ENCODE results near the gene TMEM42. TPM values are rescaled to one million over a fixed set of nuclear protein-coding genes. Genes with fewer than 3 reads are reported as not detected.

The TMEM42 gene
- total and polyA plus RNA-seq, 7 donors: 7.5 to 15.6 (median 12.5) TPM

DNA sequence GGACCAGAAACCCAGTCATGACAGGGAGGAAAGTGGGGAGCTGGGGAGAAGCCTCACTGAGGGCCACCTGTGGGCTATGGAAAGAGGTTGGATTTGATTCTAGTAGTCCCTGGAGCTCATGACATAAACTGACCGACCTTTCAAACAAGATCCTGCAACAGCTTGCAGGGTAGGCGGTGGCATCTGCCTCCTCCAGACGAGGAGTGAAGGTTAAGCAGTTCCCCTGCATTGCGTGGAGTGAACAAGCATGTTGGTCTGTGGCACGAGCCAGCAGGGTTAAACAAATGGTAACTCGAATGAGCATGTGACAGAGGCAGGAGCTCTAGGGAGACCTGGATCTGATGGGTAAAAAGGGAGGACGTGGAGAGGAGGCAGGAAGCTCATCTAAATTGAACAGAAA, 25.4 kb downstream of the TMEM42 start:
- no peaks in the 10 kb centered on the region for H3K9me3 ChIP-seq
- TF ChIP-seq, protein P1, sequence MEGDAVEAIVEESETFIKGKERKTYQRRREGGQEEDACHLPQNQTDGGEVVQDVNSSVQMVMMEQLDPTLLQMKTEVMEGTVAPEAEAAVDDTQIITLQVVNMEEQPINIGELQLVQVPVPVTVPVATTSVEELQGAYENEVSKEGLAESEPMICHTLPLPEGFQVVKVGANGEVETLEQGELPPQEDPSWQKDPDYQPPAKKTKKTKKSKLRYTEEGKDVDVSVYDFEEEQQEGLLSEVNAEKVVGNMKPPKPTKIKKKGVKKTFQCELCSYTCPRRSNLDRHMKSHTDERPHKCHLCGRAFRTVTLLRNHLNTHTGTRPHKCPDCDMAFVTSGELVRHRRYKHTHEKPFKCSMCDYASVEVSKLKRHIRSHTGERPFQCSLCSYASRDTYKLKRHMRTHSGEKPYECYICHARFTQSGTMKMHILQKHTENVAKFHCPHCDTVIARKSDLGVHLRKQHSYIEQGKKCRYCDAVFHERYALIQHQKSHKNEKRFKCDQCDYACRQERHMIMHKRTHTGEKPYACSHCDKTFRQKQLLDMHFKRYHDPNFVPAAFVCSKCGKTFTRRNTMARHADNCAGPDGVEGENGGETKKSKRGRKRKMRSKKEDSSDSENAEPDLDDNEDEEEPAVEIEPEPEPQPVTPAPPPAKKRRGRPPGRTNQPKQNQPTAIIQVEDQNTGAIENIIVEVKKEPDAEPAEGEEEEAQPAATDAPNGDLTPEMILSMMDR (IDR thresholded peaks at IDR 0.05): no peak
- 64 to 66% (median 65%) methylated on average over 7 of the region's 7 CpGs for WGBS, 3 donors
- peaks cover 0 to 6% (median 0%) of the 10 kb centered on the region in 3 donors for H3K27me3 ChIP-seq (ENCODE audit: insufficient read depth in 3 of 3, low read length in 2 of 3)
- DNase-seq: no peak
- intact Hi-C loops (cut with DNase I): no loop called here
- H3K27ac ChIP-seq: no peak overlapping the region
- H3K36me3 ChIP-seq (ENCODE audit: insufficient read depth in 1 of 2, low read depth in 1 of 2): no peaks in the 10 kb centered on the region
- H3K4me1 ChIP-seq: no peaks in the 10 kb centered on the region
- ATAC-seq: no peak
- H3K4me3 ChIP-seq: no peak overlapping the region

DNA sequence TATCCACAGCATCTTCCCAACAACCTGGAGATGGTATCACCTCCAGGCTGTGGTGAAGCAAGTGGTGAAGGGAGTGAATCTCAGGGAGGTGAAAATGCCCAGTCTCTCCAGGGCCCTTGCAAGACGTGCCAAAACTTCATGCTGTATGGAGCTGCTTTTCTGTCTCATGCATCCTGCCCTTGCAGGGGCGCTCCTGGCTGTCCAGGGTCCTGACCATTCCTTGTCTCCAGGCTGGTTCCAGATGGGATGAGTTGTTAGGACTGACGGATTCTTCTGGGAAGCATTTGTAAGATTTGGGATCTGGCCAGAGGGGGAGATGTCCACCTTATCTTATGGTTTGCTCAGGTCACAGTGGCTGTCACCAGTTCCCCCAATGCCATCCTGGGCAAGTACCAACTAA, 28.5 kb downstream of the TMEM42 start:
- Histone ChIP-seq H3K4me1 (no peaks in the 10 kb centered on the region), H3K36me3 (ENCODE audit: insufficient read depth in 1 of 2, low read depth in 1 of 2) (no peaks in the 10 kb centered on the region), H3K9me3 (no peaks in the 10 kb centered on the region), H3K27ac (no peak overlapping the region), H3K27me3 (ENCODE audit: insufficient read depth in 3 of 3, low read length in 2 of 3) (peaks cover 0 to 6% (median 0%) of the 10 kb centered on the region in 3 donors), H3K4me3 (no peak overlapping the region)
- DNase-seq: no peak
- ATAC-seq: no peak
- TF ChIP-seq, protein P1 (IDR thresholded peaks at IDR 0.05): no peak
- 43 to 48% (median 46%) methylated on average over 3 of the region's 3 CpGs for WGBS, 3 donors
- intact Hi-C loops (cut with DNase I): no loop called here

DNA sequence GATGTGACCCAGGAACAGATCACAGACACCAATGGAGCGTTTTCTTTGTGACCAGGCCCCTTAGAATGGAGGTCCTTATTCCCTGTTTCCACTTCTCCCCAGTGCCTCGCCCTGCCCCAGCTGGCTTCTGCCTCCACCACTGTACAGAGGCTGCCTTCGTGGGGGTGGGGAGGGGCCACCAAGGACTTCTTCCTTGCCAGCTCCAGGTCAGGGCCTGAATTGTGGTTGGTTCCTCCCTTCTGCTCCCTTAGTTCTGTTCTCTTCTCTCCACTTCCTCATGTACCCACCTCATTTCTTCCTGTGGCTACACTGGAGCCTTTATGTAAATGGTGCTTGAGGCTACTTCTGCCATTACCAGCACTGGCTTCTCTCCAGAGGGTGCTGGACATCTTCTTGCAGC, 29.1 kb downstream of the TMEM42 start:
- Histone ChIP-seq H3K27ac (no peak overlapping the region), H3K36me3 (ENCODE audit: insufficient read depth in 1 of 2, low read depth in 1 of 2) (no peaks in the 10 kb centered on the region), H3K4me1 (no peaks in the 10 kb centered on the region), H3K27me3 (ENCODE audit: insufficient read depth in 3 of 3, low read length in 2 of 3) (peaks cover 0 to under 1% (median 0%) of the 10 kb centered on the region in 3 donors), H3K4me3 (no peak overlapping the region), H3K9me3 (no peaks in the 10 kb centered on the region)
- DNase-seq (no peak), ATAC-seq (no peak)
- intact Hi-C loops (cut with DNase I): no loop called here
- TF ChIP-seq, protein P1 (IDR thresholded peaks at IDR 0.05): no peak
- WGBS, 3 donors: 63 to 74% (median 64%) methylated on average over 3 of the region's 3 CpGs

DNA sequence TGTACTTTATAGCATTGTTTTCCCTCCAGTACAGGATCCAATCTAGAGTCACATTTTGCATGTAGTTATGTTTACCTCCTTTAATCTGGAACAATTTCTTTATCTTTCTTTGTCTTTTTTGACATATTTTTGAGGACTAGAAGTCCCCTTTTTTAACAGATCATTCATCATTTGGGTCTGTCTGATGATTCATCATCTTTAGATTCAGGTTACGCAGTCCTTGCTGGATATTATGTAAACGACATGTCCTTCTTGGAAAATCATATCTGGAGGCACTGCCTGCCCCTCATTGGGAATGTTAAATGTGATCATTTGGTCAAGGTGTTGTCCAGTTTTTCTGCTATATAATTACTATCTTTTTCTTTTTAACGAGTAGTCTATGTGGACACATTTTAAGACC, 31.0 kb downstream of the TMEM42 start:
- ATAC-seq (no peak), DNase-seq (no peak)
- Histone ChIP-seq H3K4me1 (no peaks in the 10 kb centered on the region), H3K4me3 (no peak overlapping the region), H3K27ac (no peak overlapping the region), H3K27me3 (ENCODE audit: insufficient read depth in 3 of 3, low read length in 2 of 3) (no peaks in the 10 kb centered on the region), H3K9me3 (no peaks in the 10 kb centered on the region), H3K36me3 (ENCODE audit: insufficient read depth in 1 of 2, low read depth in 1 of 2) (no peaks in the 10 kb centered on the region)
- intact Hi-C loops (cut with DNase I): no loop called here
- TF ChIP-seq, protein P1 (IDR thresholded peaks at IDR 0.05): no peak
- WGBS, 3 donors: 73 to 83% (median 74%) methylated on average over 3 of the region's 3 CpGs

DNA sequence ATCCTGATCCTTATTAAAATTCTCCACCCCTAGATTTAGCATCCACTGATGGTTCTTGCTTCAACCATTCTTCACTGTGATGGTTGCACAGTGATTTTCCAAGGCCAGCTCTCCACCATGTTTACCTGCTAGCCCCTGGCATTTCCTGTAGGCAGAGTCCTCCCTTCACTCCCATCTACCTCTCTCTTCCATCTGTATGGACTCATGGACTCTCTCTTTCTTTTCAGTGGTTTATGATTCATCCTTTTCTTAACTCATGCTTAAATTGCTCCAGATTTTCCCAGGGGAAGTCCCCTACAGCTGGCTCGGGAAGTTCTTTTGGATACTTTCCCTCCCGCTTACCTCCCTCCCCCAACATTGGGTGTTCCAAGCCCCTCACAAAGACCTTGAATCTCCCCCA, 31.4 kb downstream of the TMEM42 start:
- Histone ChIP-seq H3K27ac (no peak overlapping the region), H3K9me3 (no peaks in the 10 kb centered on the region), H3K27me3 (ENCODE audit: insufficient read depth in 3 of 3, low read length in 2 of 3) (no peaks in the 10 kb centered on the region), H3K4me3 (no peak overlapping the region), H3K36me3 (ENCODE audit: insufficient read depth in 1 of 2, low read depth in 1 of 2) (no peaks in the 10 kb centered on the region), H3K4me1 (no peaks in the 10 kb centered on the region)
- no peak for DNase-seq
- 31 to 52% (median 35%) methylated on average over 2 of the region's 2 CpGs for WGBS, 3 donors
- TF ChIP-seq, protein P1 (IDR thresholded peaks at IDR 0.05): no peak
- intact Hi-C loops (cut with DNase I): no loop called here
- ATAC-seq: no peak
